Testis (tissue), 3 donors: ENCODE data around the gene TFE3. TPM values are rescaled to one million over a fixed set of nuclear protein-coding genes. Genes with fewer than 3 reads are reported as not detected.
A peak's percentile ranks its signal among the peaks of the same experiment; 100 is the strongest.

ENCODE experiments used
- DNase-seq: peaks from one replicate; pipeline ENCODE4 v3.0.0-alpha.2; 2019
- H3K27ac ChIP-seq, 2 donors: fragments of 200-600 bp; sonication (generic); one replicate each; pipeline ENCODE4 v1.5.1; 2019
- H3K27me3 ChIP-seq: fragments of 200-600 bp; sonication (generic); one replicate; pipeline ENCODE4 v1.5.1; 2019
- H3K36me3 ChIP-seq: fragments of 200-600 bp; sonication (generic); one replicate; pipeline ENCODE4 v1.5.1; 2017; ENCODE audit warnings: low read depth; ENCODE audit errors: missing control alignments
- H3K4me1 ChIP-seq: fragments of 200-600 bp; sonication (generic); one replicate; pipeline ENCODE4 v1.5.1; 2019
- H3K4me3 ChIP-seq, 2 donors: fragments of 200-600 bp; sonication (generic); one replicate each; pipeline ENCODE4 v1.5.1; 2017 to 2019
- H3K9me3 ChIP-seq: fragments of 200-600 bp; sonication (generic); one replicate; pipeline ENCODE4 v1.5.1; 2017
- POLR2A ChIP-seq: fragments of 450-650 bp; IDR thresholded peaks from one replicate; pipeline ENCODE4 v1.6.1; 2017; ENCODE audit warnings: antibody characterized with exemption, mild to moderate bottlenecking, moderate library complexity
- WGBS, 2 donors: methylation state at CpG; one replicate each; pipeline ENCODE4 v1.1.5; 2018; 5-methylcytosine and 5-hydroxymethylcytosine counted together
- intact Hi-C: fragments of 100-400 bp; cut with DNase I; formaldehyde crosslinking; loops from one replicate; pipeline ENCODE4 v1.15.1; 2023; ENCODE audit warnings: low total_unique reads
- polyA plus RNA-seq: library from polyadenylated mRNA; stranded (reverse); fragments of 350-450 nt; fragmentation: Illumina TruSeq; extraction: RNeasy Lipid Tissue Mini Kit (QIAGEN cat#74804); gene quantifications from one replicate; pipeline ENCODE4 v1.2.3, GENCODE V29; 2014; ENCODE audit warnings: low read depth, low replicate concordance; ENCODE audit not compliant: insufficient read depth
- total RNA-seq, 2 donors: library from RNA; depleted of rRNA; stranded (reverse); fragments of >200 nt; gene quantifications; one replicate each; pipeline ENCODE4 v1.2.3, GENCODE V29; 2016
- TF ChIP-seq, protein P1 (sequence below), 3 experiments: fragments of 450-650 bp in 2 of 3; fragments of 200-600 bp in 1 of 3; sonication (generic) in 1 of 3; IDR thresholded peaks; one replicate each; pipeline ENCODE4 v1.5.1; 2016 to 2019; ENCODE audit warnings: antibody characterized with exemption in 3 of 3, mild to moderate bottlenecking in 2 of 3, moderate library complexity in 1 of 3

The TFE3 gene
- total and polyA plus RNA-seq, 3 donors from 2014 or later = 29.3 to 66.0 (median 53.9) TPM

DNA sequence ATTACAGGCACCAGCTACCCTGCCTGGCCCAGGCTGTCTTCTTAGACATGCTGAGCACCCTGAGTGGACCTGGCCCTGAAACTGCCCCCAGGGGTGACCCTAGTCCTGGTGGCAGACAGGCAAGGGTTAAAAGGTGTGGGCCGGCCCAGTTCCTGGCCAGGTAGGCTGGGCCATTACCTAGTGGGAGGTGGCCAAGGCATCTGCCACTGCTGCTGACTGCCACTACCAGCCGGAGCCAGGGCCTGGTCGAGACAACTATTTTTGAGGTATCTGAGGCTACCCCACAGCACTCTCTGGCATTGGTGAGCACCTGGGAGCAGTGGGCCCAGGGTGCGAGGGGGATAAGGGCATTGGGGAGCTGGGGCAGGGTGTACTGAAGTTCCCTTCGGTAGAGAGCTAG is 15.6 kb upstream of the TFE3 start, which contains the start of gene CCDC120:
Gene CCDC120, plus strand, starts transcription at position 206 of the 400 bp plus-strand sequence. CDS start 3,043 bp downstream, outside the sequence.
- no peak within 1 kb of the TSS for H3K27ac ChIP-seq
- intact Hi-C loops = no loop called here
- 50% methylated on average over 1 to 4 of the region's 5 CpGs for WGBS, 2 donors
- peaks cover 3% of the 10 kb centered on the region for H3K4me1 ChIP-seq
- no peaks in the 10 kb centered on the region for H3K36me3 ChIP-seq
- H3K27me3 ChIP-seq = no peaks in the 10 kb centered on the region
- H3K9me3 ChIP-seq = no peaks in the 10 kb centered on the region
- no peak for DNase-seq
- no peak within 1 kb of the TSS for H3K4me3 ChIP-seq
- no peak for TF ChIP-seq POLR2A
- TF ChIP-seq, protein P1, sequence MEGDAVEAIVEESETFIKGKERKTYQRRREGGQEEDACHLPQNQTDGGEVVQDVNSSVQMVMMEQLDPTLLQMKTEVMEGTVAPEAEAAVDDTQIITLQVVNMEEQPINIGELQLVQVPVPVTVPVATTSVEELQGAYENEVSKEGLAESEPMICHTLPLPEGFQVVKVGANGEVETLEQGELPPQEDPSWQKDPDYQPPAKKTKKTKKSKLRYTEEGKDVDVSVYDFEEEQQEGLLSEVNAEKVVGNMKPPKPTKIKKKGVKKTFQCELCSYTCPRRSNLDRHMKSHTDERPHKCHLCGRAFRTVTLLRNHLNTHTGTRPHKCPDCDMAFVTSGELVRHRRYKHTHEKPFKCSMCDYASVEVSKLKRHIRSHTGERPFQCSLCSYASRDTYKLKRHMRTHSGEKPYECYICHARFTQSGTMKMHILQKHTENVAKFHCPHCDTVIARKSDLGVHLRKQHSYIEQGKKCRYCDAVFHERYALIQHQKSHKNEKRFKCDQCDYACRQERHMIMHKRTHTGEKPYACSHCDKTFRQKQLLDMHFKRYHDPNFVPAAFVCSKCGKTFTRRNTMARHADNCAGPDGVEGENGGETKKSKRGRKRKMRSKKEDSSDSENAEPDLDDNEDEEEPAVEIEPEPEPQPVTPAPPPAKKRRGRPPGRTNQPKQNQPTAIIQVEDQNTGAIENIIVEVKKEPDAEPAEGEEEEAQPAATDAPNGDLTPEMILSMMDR (IDR thresholded peaks at IDR 0.05) = no peak

DNA sequence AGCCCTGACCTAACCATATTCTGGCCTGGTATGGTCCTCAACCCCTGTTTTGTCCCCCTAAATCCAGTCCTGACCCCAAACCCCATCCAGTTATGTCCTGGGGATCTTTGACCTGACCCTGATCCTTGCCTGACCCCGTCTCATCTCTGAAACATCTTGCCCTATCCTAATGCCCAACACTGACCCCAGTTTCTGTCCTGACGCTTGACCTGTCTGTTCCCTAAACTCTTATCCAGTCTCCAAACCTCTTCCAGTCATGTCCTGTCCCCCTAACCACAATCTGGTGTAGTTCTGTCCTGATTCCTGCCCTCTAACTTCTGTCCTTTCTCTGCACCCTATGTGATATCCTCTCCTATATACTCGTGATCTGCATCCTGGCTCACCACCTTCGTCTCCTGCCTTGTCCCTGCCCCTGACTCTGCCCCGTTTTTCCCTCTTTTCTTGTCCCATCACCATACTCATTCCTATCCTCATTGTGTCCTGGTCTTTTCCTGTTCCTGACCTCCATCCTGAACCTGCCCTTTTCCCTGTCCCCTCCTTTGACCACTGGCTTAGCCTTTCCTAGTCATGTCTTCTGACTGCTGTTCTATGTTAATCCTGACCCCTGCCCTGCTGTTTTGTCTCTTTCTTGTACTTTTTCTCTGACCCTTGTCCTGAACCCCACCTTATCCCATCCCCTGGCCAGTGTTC is 11.1 kb upstream of the TFE3 start:
- peak overlapping the region; percentile 70 to 85 for H3K27ac ChIP-seq
- no peaks in the 10 kb centered on the region for H3K27me3 ChIP-seq
- WGBS, 2 donors = 70 to 71% methylated on average over 5 of the region's 5 CpGs
- H3K4me1 ChIP-seq = peaks cover 3% of the 10 kb centered on the region
- TF ChIP-seq POLR2A = no peak
- TF ChIP-seq, protein P1 (IDR thresholded peaks at IDR 0.05) = no peak
- no peaks in the 10 kb centered on the region for H3K9me3 ChIP-seq
- intact Hi-C loops = no loop called here
- no peaks in the 10 kb centered on the region for H3K36me3 ChIP-seq
- DNase-seq = no peak
- peak overlapping the region; percentile 60 to 67 for H3K4me3 ChIP-seq

DNA sequence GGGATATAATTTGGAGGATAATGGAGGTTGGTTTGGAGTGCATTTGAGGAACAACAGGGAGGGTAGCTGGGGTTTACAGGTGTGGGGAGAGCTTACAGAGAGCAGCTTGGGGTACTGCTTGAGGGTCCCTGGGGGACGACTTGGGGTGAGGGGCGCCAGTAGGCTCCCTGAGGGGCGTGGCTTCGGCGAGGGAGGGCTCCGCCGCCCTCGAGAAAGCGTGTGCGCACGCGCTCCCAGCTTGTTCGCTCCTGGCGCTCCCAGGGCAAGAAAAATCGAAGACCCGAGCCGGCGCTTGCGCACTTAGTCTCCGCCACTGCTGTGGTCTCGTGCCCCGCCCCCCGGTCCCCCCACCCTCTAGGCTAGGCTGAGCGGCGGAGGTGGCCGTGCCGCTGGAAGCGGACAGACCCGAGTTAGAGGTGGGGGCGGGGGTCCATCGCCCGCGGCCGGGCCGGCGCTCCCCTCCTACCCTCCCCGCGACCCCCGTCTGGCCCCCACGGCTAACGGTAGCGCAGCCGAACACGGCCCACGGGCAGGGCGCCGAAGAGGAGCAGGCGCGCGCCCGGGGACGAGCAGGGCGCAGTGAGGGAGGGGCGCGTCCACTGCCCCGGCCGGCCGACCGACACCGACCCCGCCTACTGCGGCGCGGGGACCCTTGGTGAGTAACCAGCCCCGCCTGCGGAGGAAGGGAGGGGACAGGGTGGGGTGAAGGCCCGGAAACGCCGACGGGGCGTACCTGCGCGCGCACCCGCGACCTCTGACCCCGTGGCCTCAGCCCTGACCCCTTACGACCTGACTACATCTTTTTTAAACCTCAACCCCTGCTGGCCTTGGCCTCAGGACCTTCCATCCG is 10.3 kb upstream of the TFE3 start:
- intact Hi-C loops = no loop called here
- peak; percentile 59 for DNase-seq
- WGBS, 2 donors = 7 to 29% methylated on average over 1 to 63 of the region's 79 CpGs

DNA sequence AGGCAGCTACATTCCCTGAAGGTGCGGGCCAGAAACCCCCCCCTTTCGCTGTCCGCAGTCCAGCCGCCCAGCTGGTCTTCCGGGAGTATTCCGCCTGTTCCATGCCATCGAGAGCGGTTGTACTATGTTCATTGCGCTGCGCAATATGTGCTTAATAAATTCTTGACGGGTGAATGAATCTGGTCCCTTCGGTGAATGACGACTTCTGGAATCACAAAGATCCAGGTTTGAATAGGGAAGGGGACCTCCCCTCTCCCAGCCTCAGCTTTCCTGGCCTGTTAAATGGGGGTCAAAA is 777 bp upstream of the TFE3 start:
- TF ChIP-seq, protein P1 (IDR thresholded peaks at IDR 0.05) = no peak
- no peak for TF ChIP-seq POLR2A
- intact Hi-C loops = no loop called here
- no peak for DNase-seq
- Histone ChIP-seq H3K27ac (peak overlapping the region in 1 of 2 donors; percentile 53), H3K4me1 (no peaks in the 10 kb centered on the region), H3K27me3 (no peaks in the 10 kb centered on the region), H3K4me3 (no peak overlapping the region), H3K9me3 (no peaks in the 10 kb centered on the region), H3K36me3 (no peaks in the 10 kb centered on the region)
- 25% methylated on average over 10 of the region's 13 CpGs; no CpG with 5 or more reads in 1 of the 2 donors for WGBS, 2 donors

More for the DNA sequence above, 10.3 kb upstream of the TFE3 start:
- Histone ChIP-seq H3K36me3 (no peaks in the 10 kb centered on the region), H3K27ac (peak overlapping the region; percentile 70 to 85), H3K4me1 (no peaks in the 10 kb centered on the region), H3K4me3 (peak overlapping the region; percentile 60 to 67), H3K9me3 (no peaks in the 10 kb centered on the region), H3K27me3 (no peaks in the 10 kb centered on the region)
- no peak for TF ChIP-seq POLR2A
- TF ChIP-seq, protein P1 (IDR thresholded peaks at IDR 0.05) = no peak
